HEK293 (cell line): ENCODE data around the gene DAPK2.

Experiments used
- CTCF ChIA-PET: fragments of 350-600 bp; formaldehyde crosslinking; extraction: SDS; loops from one replicate; lab custom pipeline; 2021; ENCODE audit warnings: antibody characterized with exemption; lab: Yijun Ruan, JAX
- POLR2A ChIA-PET: fragments of 300-600 bp; formaldehyde crosslinking; extraction: SDS; loops from one replicate; lab custom pipeline; 2020; ENCODE audit warnings: antibody characterized with exemption, inconsistent platforms; lab: Yijun Ruan, JAX
- H3K27ac ChIP-seq: fragments of 200-500 bp; sonication (Bioruptor generic); 2 replicates; pipeline ENCODE4 v1.5.1; 2014; ENCODE audit warnings: low read depth, low read length, control low read depth, inconsistent platforms; ENCODE audit errors: extremely low read depth
- H3K36me3 ChIP-seq, 2 experiments: fragments of 200-500 bp in 1 of 2; sonication (Bioruptor generic) in 1 of 2; 1 replicate in 1 of 2; 2 replicates in 1 of 2; pipeline ENCODE4 v1.5.1; 2014 to 2017; ENCODE audit warnings: inconsistent platforms in 2 of 2, low read length in 2 of 2; ENCODE audit not compliant: control insufficient read depth in 2 of 2, insufficient read depth in 1 of 2
- H3K4me1 ChIP-seq: fragments of 200-500 bp; sonication (Bioruptor generic); 2 replicates; pipeline ENCODE4 v1.5.1; 2014; ENCODE audit warnings: mild to moderate bottlenecking, low read length, inconsistent platforms; ENCODE audit not compliant: control insufficient read depth, insufficient read depth
- H3K4me3 ChIP-seq: 2 replicates; pipeline ENCODE4 v1.5.1; 2011; ENCODE audit warnings: low read depth, mild to moderate bottlenecking, control low read depth, low read length, moderate library complexity
- H3K9me3 ChIP-seq: fragments of 200-500 bp; sonication (Bioruptor generic); 2 replicates; pipeline ENCODE4 v1.5.1; 2014; ENCODE audit warnings: low read depth, low read length, inconsistent platforms; ENCODE audit not compliant: control insufficient read depth, insufficient read depth
- HOXA7 ChIP-seq: sonication (generic); formaldehyde crosslinking; IDR thresholded peaks from 2 replicates; pipeline ENCODE4 v1.8.1; 2022; ENCODE audit warnings: missing genetic modification reagents, borderline replicate concordance
- HOXC10 ChIP-seq: sonication (generic); formaldehyde crosslinking; IDR thresholded peaks from 2 replicates; pipeline ENCODE4 v1.8.1; 2023; ENCODE audit warnings: mild to moderate bottlenecking, missing genetic modification reagents
- KLF1 ChIP-seq: fragments of 450-650 bp; formaldehyde crosslinking; IDR thresholded peaks from 2 replicates; pipeline ENCODE4 v1.5.1; 2016; ENCODE audit warnings: missing biosample characterization, missing genetic modification characterization
- KLF10 ChIP-seq: fragments of 450-650 bp; IDR thresholded peaks from 2 replicates; pipeline ENCODE4 v1.5.1; 2018; ENCODE audit warnings: missing biosample characterization, mild to moderate bottlenecking, missing genetic modification characterization
- SALL2 ChIP-seq: fragments of 450-650 bp; formaldehyde crosslinking; IDR thresholded peaks from 2 replicates; pipeline ENCODE4 v1.5.0; 2017; ENCODE audit warnings: missing biosample characterization, mild to moderate bottlenecking, missing genetic modification characterization, borderline replicate concordance
- SP3 ChIP-seq: fragments of 450-650 bp; formaldehyde crosslinking; IDR thresholded peaks from 2 replicates; pipeline ENCODE4 v1.5.1; 2016; ENCODE audit warnings: missing biosample characterization, missing genetic modification characterization
- TRIM28 ChIP-seq: IDR thresholded peaks from 2 replicates; pipeline ENCODE4 v1.6.1; 2011; ENCODE audit warnings: low read length, control low read depth, borderline replicate concordance
- ZBTB17 ChIP-seq: fragments of 450-650 bp; formaldehyde crosslinking; IDR thresholded peaks from 2 replicates; pipeline ENCODE4 v1.5.1; 2016; ENCODE audit warnings: missing biosample characterization, missing genetic modification characterization
- ZNF10 ChIP-seq: fragments of 450-650 bp; formaldehyde crosslinking; IDR thresholded peaks from 2 replicates; pipeline ENCODE4 v1.5.1; 2017; ENCODE audit warnings: missing biosample characterization, missing genetic modification characterization
- ZNF239 ChIP-seq: fragments of 450-650 bp; formaldehyde crosslinking; IDR thresholded peaks from 2 replicates; pipeline ENCODE4 v1.5.1; 2016; ENCODE audit warnings: missing biosample characterization, missing genetic modification characterization
- ZNF274 ChIP-seq, 2 experiments: fragments of 200-500 bp in 1 of 2; fragments of 450-650 bp in 1 of 2; sonication (Bioruptor generic) in 1 of 2; formaldehyde crosslinking in 1 of 2; IDR thresholded peaks; 2 replicates each; pipeline versions ENCODE4 v1.5.1 to v1.6.1; 2014 to 2016; ENCODE audit warnings: borderline replicate concordance in 1 of 2, inconsistent platforms in 1 of 2, low read length in 1 of 2, missing biosample characterization in 1 of 2, missing genetic modification characterization in 1 of 2
- ZNF302 ChIP-seq: fragments of 450-650 bp; formaldehyde crosslinking; IDR thresholded peaks from 2 replicates; pipeline ENCODE4 v1.5.1; 2016; ENCODE audit warnings: missing biosample characterization, missing genetic modification characterization, low read depth
- ZNF350 ChIP-seq: fragments of 450-650 bp; formaldehyde crosslinking; IDR thresholded peaks from 2 replicates; pipeline ENCODE4 v1.5.0; 2017; ENCODE audit warnings: missing biosample characterization, mild to moderate bottlenecking, missing genetic modification characterization
- ZNF510 ChIP-seq: fragments of 450-650 bp; formaldehyde crosslinking; IDR thresholded peaks from 2 replicates; pipeline ENCODE4 v1.5.1; 2018; ENCODE audit warnings: mild to moderate bottlenecking, missing genetic modification characterization, missing biosample characterization; ENCODE audit not compliant: insufficient replicate concordance
- ZNF544 ChIP-seq: fragments of 450-650 bp; formaldehyde crosslinking; IDR thresholded peaks from 2 replicates; pipeline ENCODE4 v1.5.0; 2017; ENCODE audit warnings: missing biosample characterization, missing genetic modification characterization
- ZNF571 ChIP-seq: fragments of 450-650 bp; formaldehyde crosslinking; IDR thresholded peaks from 2 replicates; pipeline ENCODE4 v1.5.0; 2017; ENCODE audit warnings: missing biosample characterization, missing genetic modification characterization
- ZNF654 ChIP-seq: fragments of 450-650 bp; formaldehyde crosslinking; IDR thresholded peaks from 2 replicates; pipeline ENCODE4 v1.5.1; 2016; ENCODE audit warnings: low read depth, missing biosample characterization, missing genetic modification characterization
- ZNF660 ChIP-seq: fragments of 450-650 bp; IDR thresholded peaks from 2 replicates; pipeline ENCODE4 v1.5.1; 2018; ENCODE audit warnings: missing biosample characterization, mild to moderate bottlenecking, missing genetic modification characterization
- ZNF792 ChIP-seq: fragments of 450-650 bp; formaldehyde crosslinking; IDR thresholded peaks from 2 replicates; pipeline ENCODE4 v1.5.1; 2016; ENCODE audit warnings: missing biosample characterization, missing genetic modification characterization
- TF ChIP-seq, protein P1 (sequence below): fragments of 450-650 bp; formaldehyde crosslinking; IDR thresholded peaks from 2 replicates; pipeline ENCODE4 v1.5.1; 2016; ENCODE audit warnings: missing biosample characterization, missing genetic modification characterization
- TF ChIP-seq, protein P2 (sequence below): fragments of 450-650 bp; formaldehyde crosslinking; IDR thresholded peaks from 2 replicates; pipeline ENCODE4 v1.5.1; 2016; ENCODE audit warnings: missing biosample characterization, missing genetic modification characterization, low read depth
- TF ChIP-seq, protein P3 (sequence below): fragments of 450-650 bp; formaldehyde crosslinking; conservative IDR thresholded peaks from 2 replicates; pipeline ENCODE4 v1.5.1; 2016; ENCODE audit warnings: low read depth, missing biosample characterization, missing genetic modification characterization

The DAPK2 gene

DNA sequence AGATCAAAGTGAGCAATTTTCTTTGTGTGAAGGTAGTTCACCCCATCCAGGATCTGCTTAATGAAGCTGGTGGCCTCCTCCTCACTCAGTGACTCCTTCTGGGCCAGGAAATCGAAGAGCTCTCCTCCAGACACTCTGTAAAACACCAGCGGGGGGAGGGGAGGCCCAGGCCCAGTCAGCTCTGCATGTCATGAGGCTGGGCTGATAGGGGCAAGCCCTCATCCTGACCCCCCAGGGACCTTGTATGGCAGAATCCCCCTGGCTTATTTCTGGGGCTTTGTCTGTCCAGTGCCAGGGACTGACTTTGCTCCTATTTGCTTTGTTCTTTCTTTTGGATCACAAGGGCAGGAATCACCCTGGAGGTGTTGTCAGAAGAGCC lies 74.9 kb downstream of the DAPK2 start:
- no peak overlapping the region for H3K4me3 ChIP-seq
- ChIA-PET CTCF (interaction anchor here (1.9 kb wide), 1 partner anchor 26 kb away, joined by 7 read pairs; no protein-coding TSS in a partner anchor), POLR2A (no interaction called here)
- no peaks in the 10 kb centered on the region for H3K9me3 ChIP-seq
- no peak for TF ChIP-seq ZNF350 (tag by site-specific recombination)
- no peak for TF ChIP-seq ZNF792 (tag by site-specific recombination)
- no peak overlapping the region for H3K27ac ChIP-seq
- no peaks in the 10 kb centered on the region for H3K36me3 ChIP-seq
- H3K4me1 ChIP-seq = no peaks in the 10 kb centered on the region

DNA sequence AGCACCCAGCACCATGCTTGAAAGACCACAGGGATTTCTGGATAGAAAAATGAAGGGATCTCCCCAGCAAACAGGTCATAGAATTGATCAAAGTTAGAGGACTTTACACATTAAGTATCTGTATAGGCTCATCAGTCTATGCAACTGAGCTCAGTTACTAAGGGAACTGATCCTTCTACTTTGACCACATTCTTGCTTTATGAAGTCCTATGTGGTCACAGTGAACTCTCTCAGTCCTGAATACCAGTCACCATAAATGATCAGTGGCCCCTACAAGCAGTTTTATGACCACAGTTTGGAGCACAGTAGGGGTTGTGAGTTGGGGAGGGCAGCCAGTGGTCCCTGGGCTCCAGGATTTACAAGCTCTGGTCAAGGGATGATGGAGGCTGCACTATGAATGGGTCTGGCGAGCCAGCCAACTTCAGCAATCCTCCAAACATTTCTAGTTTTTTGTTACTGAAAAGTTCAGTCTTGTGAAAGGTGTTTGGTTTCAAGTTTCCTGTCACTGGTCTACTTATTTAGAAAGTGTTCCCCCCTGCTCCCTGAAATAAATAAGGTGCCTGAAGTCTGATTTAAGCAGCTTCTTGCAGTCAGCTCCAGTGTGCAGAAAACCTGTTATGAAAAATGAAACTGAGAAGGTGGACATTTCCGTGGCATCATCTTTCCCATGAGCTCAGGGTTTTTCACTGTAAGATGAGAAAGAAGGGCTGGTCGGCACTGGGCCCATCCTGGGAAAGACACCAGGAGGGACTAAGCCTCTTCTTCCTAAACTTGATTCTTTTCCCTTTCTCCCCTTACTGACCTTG lies 75.5 kb downstream of the DAPK2 start:
- ChIA-PET POLR2A (no interaction called here), CTCF (interaction anchor here (1.9 kb wide), 1 partner anchor 25 kb away, joined by 7 read pairs; no protein-coding TSS in a partner anchor)
- TF ChIP-seq HOXA7 (CRISPR knock-in tag) (no peak), ZNF350 (tag by site-specific recombination) (no peak), SP3 (tag by site-specific recombination) (no peak), KLF1 (tag by site-specific recombination) (no peak), KLF10 (tag by site-specific recombination) (no peak), ZNF544 (no peak), ZNF654 (tag by site-specific recombination) (no peak)
- TF ChIP-seq, protein P1, sequence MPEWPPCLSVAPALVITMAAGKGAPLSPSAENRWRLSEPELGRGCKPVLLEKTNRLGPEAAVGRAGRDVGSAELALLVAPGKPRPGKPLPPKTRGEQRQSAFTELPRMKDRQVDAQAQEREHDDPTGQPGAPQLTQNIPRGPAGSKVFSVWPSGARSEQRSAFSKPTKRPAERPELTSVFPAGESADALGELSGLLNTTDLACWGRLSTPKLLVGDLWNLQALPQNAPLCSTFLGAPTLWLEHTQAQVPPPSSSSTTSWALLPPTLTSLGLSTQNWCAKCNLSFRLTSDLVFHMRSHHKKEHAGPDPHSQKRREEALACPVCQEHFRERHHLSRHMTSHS (tag by site-specific recombination) = no peak
- TF ChIP-seq, protein P2, sequence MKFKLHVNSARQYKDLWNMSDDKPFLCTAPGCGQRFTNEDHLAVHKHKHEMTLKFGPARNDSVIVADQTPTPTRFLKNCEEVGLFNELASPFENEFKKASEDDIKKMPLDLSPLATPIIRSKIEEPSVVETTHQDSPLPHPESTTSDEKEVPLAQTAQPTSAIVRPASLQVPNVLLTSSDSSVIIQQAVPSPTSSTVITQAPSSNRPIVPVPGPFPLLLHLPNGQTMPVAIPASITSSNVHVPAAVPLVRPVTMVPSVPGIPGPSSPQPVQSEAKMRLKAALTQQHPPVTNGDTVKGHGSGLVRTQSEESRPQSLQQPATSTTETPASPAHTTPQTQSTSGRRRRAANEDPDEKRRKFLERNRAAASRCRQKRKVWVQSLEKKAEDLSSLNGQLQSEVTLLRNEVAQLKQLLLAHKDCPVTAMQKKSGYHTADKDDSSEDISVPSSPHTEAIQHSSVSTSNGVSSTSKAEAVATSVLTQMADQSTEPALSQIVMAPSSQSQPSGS (tag by site-specific recombination) = no peak

DNA sequence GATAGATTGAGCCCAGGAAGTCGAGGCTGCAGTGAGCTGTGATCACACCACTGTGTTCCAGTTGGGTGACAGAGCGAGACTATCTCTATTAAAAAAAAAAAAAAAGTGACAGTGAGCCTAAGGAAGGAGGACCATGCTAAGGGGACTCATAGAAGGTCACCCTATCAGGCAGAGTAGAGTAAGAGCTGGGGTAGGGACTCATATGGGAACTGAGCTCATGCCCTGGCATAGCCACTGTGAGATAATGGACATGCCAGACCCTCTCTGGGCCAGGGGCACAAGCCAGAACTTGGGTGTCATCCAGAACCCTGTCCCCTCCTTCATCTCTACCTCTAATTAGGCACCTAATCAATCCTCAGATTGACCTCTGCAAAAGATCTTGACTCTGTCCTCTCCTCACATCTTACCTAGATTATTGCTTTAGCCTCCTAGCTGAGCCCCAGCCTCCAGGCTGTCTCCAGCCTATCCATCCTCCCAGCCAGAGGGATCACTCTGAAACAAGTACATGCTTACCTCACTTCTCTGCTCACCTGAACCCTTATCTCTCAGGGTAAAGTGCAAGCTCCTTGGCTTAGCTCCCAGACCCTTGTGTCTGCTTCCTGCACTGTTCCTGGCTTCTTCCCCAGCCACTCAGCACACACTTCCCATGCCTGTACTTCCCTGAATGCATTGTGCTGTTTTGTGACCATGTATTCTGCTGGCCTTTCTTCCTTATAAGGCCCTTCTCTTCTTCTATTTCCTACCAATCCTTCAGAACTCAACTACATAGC lies 76.4 kb downstream of the DAPK2 start:
- ChIA-PET CTCF (interaction anchor here (0.6 to 1.9 kb wide), 2 partner anchors 24 to 121 kb away, joined by 5 to 7 read pairs; no protein-coding TSS in a partner anchor), POLR2A (no interaction called here)
- H3K36me3 ChIP-seq = no peaks in the 10 kb centered on the region
- H3K4me3 ChIP-seq = no peak overlapping the region
- H3K4me1 ChIP-seq = no peaks in the 10 kb centered on the region
- H3K9me3 ChIP-seq = no peaks in the 10 kb centered on the region
- no peak overlapping the region for H3K27ac ChIP-seq
- TF ChIP-seq ZNF571 (tag by site-specific recombination) (no peak), HOXC10 (CRISPR knock-in tag) (no peak), ZNF302 (tag by site-specific recombination) (no peak), ZNF510 (no peak), ZNF239 (tag by site-specific recombination) (no peak), ZNF654 (tag by site-specific recombination) (no peak), ZNF660 (no peak), SALL2 (tag by site-specific recombination) (no peak), TRIM28 (no peak), ZNF10 (tag by site-specific recombination) (no peak), ZBTB17 (no peak), ZNF274 (IDR thresholded peaks at IDR 0.05; ENCODE audit: low read length) (no peak), ZNF274 (tag by site-specific recombination; IDR thresholded peaks at IDR 0.05; ENCODE audit: borderline replicate concordance) (no peak)
- TF ChIP-seq, protein P3, sequence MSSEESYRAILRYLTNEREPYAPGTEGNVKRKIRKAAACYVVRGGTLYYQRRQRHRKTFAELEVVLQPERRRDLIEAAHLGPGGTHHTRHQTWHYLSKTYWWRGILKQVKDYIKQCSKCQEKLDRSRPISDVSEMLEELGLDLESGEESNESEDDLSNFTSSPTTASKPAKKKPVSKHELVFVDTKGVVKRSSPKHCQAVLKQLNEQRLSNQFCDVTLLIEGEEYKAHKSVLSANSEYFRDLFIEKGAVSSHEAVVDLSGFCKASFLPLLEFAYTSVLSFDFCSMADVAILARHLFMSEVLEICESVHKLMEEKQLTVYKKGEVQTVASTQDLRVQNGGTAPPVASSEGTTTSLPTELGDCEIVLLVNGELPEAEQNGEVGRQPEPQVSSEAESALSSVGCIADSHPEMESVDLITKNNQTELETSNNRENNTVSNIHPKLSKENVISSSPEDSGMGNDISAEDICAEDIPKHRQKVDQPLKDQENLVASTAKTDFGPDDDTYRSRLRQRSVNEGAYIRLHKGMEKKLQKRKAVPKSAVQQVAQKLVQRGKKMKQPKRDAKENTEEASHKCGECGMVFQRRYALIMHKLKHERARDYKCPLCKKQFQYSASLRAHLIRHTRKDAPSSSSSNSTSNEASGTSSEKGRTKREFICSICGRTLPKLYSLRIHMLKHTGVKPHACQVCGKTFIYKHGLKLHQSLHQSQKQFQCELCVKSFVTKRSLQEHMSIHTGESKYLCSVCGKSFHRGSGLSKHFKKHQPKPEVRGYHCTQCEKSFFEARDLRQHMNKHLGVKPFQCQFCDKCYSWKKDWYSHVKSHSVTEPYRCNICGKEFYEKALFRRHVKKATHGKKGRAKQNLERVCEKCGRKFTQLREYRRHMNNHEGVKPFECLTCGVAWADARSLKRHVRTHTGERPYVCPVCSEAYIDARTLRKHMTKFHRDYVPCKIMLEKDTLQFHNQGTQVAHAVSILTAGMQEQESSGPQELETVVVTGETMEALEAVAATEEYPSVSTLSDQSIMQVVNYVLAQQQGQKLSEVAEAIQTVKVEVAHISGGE = no peak

More for the DNA sequence above, 75.5 kb downstream of the DAPK2 start:
- no peaks in the 10 kb centered on the region for H3K9me3 ChIP-seq
- H3K27ac ChIP-seq = no peak overlapping the region
- H3K36me3 ChIP-seq = no peaks in the 10 kb centered on the region
- no peak overlapping the region for H3K4me3 ChIP-seq
- H3K4me1 ChIP-seq = no peaks in the 10 kb centered on the region
